Activated naive CD4-positive, alpha-beta T cell treated with anti-CD3 and anti-CD28 coated beads, Interleukin-2, amount 50 U/mL, for 72 hours (primary cell): ENCODE data around the gene PRKG1. TPM values are rescaled to one million over a fixed set of nuclear protein-coding genes. Genes with fewer than 3 reads are reported as not detected.

Source experiments
- ATAC-seq, 2 donors: fragments of 150-1000 bp; cut with Tn5 transposase; 2 replicates each; pipeline ENCODE4 v1.10.0; 2021; ENCODE audit warnings: mild to moderate bottlenecking in 2 of 2, moderate library complexity in 2 of 2
- DNase-seq, 2 donors: peaks; one replicate each; pipeline ENCODE4 v3.0.0; 2021 to 2022; ENCODE audit warnings: low spot score in 2 of 2
- H3K27ac Mint-ChIP-seq, 2 donors: one replicate each; pipeline ENCODE4 v1.8.0; 2022; ENCODE audit warnings: mild to moderate bottlenecking in 2 of 2, mixed read lengths in 2 of 2
- H3K36me3 Mint-ChIP-seq, 2 donors: one replicate each; pipeline ENCODE4 v1.8.0; 2022; ENCODE audit warnings: mixed read lengths in 2 of 2
- H3K9me3 Mint-ChIP-seq, 2 donors: one replicate each; pipeline ENCODE4 v1.8.0; 2022; ENCODE audit warnings: mixed read lengths in 2 of 2
- total RNA-seq, 2 donors: library from RNA; stranded (reverse); gene quantifications; one replicate each; pipeline ENCODE4 v1.2.3, GENCODE V29; 2022

PRKG1 gene
- total RNA-seq, 2 donors from 2014 or later: not detected

- H3K9me3 Mint-ChIP-seq: peaks cover 5 to 9% of the 10 kb centered on the region in 2 donors
- ATAC-seq (no peak), DNase-seq (no peak)
- no peak overlapping the region for H3K27ac Mint-ChIP-seq
- no peaks in the 10 kb centered on the region for H3K36me3 Mint-ChIP-seq
Measured at GRCh38 chr10:52283174-52283573, 1208.9 kb downstream of the PRKG1 start.

GRCh38 chr10:52284416-52285013 lies 1210.2 kb downstream of the PRKG1 start:
- Mint-ChIP-seq H3K36me3 (no peaks in the 10 kb centered on the region), H3K9me3 (peaks cover 5 to 9% of the 10 kb centered on the region in 2 donors), H3K27ac (no peak overlapping the region)
- no peak for ATAC-seq
- no peak for DNase-seq

DNA sequence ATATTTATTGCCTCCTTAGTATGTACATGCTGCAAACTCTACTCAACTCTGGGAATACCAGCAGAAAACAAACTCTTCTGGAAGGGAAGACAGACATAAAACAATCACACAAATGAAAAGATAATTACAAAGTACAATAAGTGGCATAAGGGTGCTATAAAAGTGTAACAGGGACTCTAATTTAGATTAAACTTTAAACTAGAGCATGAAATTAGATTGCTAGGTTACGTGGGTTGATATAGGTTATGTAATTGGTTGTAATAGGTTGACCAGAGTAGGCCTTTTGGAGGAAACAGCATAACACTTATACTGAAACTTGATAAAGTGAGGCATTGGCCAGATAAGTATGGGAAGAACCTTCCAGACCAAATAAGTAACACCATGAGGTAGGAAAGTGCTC lies 1213.6 kb downstream of the PRKG1 start:
- H3K36me3 Mint-ChIP-seq: no peaks in the 10 kb centered on the region
- peaks cover 3 to 6% of the 10 kb centered on the region in 2 donors for H3K9me3 Mint-ChIP-seq
- DNase-seq (no peak), ATAC-seq (no peak)
- no peak overlapping the region for H3K27ac Mint-ChIP-seq

- Mint-ChIP-seq H3K36me3 (no peaks in the 10 kb centered on the region), H3K27ac (no peak overlapping the region), H3K9me3 (peaks cover 0 to 10% of the 10 kb centered on the region in 2 donors)
- ATAC-seq (no peak), DNase-seq (no peak)
Measured at GRCh38 chr10:52297747-52298146, 1223.5 kb downstream of the PRKG1 start.

DNA sequence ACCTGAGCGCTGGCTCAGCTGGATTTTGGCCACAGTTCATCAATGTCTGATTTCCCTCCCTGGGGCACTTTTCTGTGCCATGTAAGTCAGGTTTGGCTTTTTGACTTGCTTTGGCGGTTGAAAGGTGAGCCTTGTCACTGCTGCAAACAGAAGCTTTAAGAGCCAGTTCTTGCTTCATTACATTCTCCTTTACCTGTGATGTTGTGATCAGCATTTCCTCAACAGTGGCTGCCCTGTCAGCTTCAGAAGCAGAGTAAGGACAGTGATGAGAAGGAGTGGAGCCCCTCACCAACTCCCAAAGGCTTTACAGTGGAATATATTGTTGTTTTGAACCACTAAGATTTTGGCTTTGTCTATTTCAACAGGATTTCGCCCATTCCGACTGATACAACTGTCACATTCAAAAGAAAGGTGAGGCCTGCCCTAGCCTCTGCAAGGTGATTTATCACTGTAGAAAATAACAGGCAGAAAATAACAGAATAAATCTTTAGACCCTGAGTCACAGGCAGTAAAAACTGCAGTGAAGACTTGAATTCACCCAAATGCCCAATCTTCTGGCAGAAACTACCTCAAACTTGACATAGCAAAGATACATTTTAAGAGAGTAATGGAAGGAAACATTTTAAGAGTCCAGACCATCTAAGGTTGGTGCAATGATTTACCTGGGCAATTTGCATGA lies 1226.5 kb downstream of the PRKG1 start:
- Mint-ChIP-seq H3K27ac (no peak overlapping the region), H3K36me3 (no peaks in the 10 kb centered on the region), H3K9me3 (peaks cover 0 to 10% of the 10 kb centered on the region in 2 donors)
- DNase-seq (no peak), ATAC-seq (no peak)

DNA sequence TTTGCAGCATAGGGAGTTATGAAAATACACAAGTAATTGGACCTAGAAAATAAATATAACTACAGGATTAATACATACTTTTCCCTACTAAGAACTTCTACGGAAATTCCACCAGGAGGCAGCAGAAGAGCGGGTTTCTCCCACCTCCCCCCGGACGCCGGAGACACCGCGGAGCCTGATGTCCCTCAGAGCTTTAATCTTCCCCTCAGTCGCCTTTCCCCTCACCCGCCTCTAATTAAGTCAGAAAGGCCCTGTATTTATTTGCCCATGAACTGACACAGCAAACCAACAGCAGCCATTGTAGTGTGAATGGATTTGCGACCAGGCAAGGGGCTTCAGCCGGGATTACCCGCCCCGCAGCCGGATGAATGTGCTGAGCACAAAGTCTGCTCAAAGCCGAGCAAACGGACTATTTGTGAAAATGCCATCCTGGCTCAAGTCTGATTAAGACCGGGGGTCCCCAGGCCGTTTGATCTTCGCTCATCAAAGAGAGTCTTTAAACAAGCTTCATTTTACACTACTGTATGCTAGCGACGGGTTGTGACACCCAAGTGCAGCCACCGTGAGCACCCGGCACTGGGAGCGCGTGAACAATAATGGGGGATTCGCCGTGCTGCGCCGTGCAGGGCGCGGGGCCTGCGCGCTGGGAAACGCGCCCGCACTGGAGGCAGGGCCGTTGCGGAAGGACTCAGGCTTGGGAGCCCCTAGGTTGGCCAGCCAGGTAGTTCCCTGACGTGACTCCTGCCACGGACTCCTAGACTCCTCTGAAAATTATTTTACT lies 1234.2 kb downstream of the PRKG1 start:
- DNase-seq (peak in 1 of 2 donors; percentile 6), ATAC-seq (peak in 1 of 2 donors; percentile 50)
- peaks cover 0 to 4% of the 10 kb centered on the region in 2 donors for H3K9me3 Mint-ChIP-seq
- peaks cover 7 to 10% of the 10 kb centered on the region in 2 donors for H3K36me3 Mint-ChIP-seq
- no peak overlapping the region for H3K27ac Mint-ChIP-seq

- no peak for DNase-seq
- Mint-ChIP-seq H3K36me3 (peaks cover 15 to 21% of the 10 kb centered on the region in 2 donors), H3K9me3 (peaks cover 4 to 5% of the 10 kb centered on the region in 2 donors), H3K27ac (no peak overlapping the region)
- ATAC-seq: no peak
Measured at GRCh38 chr10:52312942-52313255, 1238.6 kb downstream of the PRKG1 start.

DNA sequence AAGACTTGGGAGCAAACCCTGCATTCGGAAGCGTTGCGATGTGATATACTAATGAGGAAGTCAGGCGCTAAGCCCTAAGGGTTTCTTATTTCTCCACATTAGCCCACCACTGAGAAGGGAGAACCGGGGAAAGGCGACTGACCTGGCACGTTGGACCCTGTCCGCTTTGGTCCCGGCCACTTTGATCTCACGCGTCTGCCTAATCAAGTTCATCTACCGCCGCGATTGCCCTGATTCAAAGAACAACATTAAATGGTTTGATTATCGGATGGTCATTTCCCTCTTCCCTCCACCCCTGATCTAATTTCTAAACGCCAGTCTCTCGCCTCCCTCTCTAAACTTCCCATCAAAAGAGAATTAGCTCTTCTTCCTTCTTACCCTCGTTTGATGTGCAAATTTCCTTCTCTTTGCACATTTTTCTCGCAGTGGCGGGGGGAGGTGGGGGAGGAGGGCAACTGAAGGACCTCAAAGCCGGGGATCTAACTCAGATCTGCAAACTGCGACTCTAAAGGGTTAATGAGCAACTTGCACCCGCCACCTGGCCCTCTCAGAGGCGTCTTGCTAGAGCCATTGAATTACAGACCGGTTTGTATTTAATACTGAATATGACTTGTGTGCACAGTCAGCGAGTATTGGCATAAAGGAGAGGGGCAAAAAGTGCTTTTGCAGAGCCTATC lies 1239.1 kb downstream of the PRKG1 start:
- Mint-ChIP-seq H3K9me3 (peaks cover 4 to 5% of the 10 kb centered on the region in 2 donors), H3K27ac (no peak overlapping the region), H3K36me3 (peaks cover 15 to 21% of the 10 kb centered on the region in 2 donors)
- no peak for DNase-seq
- no peak for ATAC-seq

- peaks cover 4 to 5% of the 10 kb centered on the region in 2 donors for H3K9me3 Mint-ChIP-seq
- DNase-seq: peak in 1 of 2 donors; percentile 39
- ATAC-seq: peak in 1 of 2 donors; percentile 66
- H3K27ac Mint-ChIP-seq: no peak within 1 kb of the TSS
- peaks cover 15 to 21% of the 10 kb centered on the region in 2 donors for H3K36me3 Mint-ChIP-seq
Measured at GRCh38 chr10:52313933-52314821, 1239.9 kb downstream of the PRKG1 start, which contains the start of gene DKK1. DKK1 (plus strand) TSS chr10:52314281; CDS start chr10:52314435, 154 bp downstream.

DNA sequence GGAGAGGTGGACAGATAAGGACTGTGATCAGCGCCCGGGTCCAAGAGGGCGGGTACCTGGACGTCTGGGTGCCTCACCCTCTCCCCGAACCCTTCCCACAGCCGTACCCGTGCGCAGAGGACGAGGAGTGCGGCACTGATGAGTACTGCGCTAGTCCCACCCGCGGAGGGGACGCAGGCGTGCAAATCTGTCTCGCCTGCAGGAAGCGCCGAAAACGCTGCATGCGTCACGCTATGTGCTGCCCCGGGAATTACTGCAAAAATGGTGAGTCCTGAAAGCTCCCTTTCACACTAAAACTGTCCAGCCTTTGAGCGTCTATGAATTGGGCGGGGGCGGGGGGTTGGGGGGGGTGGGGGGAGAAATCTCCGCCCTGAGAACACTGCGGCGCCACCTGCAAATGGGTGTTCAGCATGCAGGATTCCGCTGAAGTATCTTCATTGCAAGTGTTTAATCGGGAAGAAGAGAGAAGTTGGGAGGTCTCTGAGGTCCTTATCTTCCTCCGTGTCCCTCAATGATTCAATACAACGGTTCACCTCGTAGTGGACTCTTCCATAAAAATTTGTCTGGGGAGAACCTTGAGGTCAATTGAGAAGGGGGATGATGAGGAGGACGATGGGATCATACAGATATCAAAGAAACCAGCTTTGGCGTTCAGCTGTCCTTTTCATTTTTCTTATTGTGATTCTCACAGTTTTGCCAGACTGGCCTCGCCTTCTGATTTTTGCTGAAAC lies 1240.7 kb downstream of the PRKG1 start:
- no peak for ATAC-seq
- no peak overlapping the region for H3K27ac Mint-ChIP-seq

DNA sequence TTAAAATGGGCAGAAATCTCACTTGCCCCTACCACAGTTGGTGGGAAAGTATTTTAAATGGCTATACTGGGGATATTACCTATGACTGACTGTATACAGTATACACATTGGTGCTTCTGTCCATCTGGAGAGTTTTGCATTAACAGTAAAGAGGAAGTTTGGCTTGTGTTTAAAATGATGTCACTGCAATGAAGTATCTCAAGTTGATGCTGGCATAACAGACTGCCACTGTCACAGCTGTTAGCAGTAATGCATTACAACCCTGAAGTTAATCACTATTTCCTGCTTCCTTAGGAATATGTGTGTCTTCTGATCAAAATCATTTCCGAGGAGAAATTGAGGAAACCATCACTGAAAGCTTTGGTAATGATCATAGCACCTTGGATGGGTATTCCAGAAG lies 1241.7 kb downstream of the PRKG1 start:
- ATAC-seq (no peak), DNase-seq (no peak)
- peaks cover 15 to 16% of the 10 kb centered on the region in 2 donors for H3K36me3 Mint-ChIP-seq
- H3K27ac Mint-ChIP-seq: no peak overlapping the region
- peaks cover 5 to 7% of the 10 kb centered on the region in 2 donors for H3K9me3 Mint-ChIP-seq

More for the DNA sequence above, 1240.7 kb downstream of the PRKG1 start:
- peaks cover 15 to 20% of the 10 kb centered on the region in 2 donors for H3K36me3 Mint-ChIP-seq
- no peak for DNase-seq
- H3K9me3 Mint-ChIP-seq: peaks cover 4 to 5% of the 10 kb centered on the region in 2 donors

- peaks cover 5 to 7% of the 10 kb centered on the region in 2 donors for H3K9me3 Mint-ChIP-seq
- DNase-seq (no peak), ATAC-seq (no peak)
- peaks cover 15 to 16% of the 10 kb centered on the region in 2 donors for H3K36me3 Mint-ChIP-seq
- H3K27ac Mint-ChIP-seq: no peak overlapping the region
Measured at GRCh38 chr10:52316500-52316899, 1242.2 kb downstream of the PRKG1 start.

DNA sequence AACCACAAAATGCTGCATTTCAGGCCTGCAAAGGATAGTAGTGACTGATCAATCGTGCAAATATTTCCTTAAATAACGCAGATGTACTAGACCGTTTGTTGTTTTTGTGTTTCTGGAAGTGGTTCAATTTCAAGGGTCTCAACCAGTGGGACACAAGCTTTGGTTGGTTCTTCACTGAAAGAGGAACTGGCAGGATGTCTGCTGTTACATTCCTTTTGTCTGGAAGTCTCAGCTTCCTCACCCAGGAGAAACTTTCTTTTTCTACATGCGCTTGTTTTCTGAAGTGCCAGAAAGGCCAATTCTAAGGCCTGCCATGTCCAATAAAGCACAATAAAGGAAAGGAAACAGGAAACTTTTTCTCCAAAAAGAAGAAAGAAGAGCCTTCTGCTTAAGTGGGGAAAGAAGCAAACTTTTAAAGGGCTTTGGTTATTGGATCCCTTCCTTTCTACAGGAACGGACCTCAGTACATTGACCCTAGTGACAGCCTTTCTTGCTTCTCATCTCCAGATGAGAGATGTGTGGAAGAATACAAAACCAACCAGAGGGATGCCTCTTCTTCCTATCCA lies 1243.9 kb downstream of the PRKG1 start:
- no peak overlapping the region for H3K27ac Mint-ChIP-seq
- peaks cover 11 to 13% of the 10 kb centered on the region in 2 donors for H3K36me3 Mint-ChIP-seq
- DNase-seq (no peak), ATAC-seq (no peak)
- peaks cover 6 to 7% of the 10 kb centered on the region in 2 donors for H3K9me3 Mint-ChIP-seq

GRCh38 chr10:52318822-52319464 lies 1244.7 kb downstream of the PRKG1 start:
- ATAC-seq (no peak), DNase-seq (no peak)
- H3K36me3 Mint-ChIP-seq: peaks cover 6 to 7% of the 10 kb centered on the region in 2 donors
- H3K27ac Mint-ChIP-seq: no peak overlapping the region
- peaks cover 7 to 9% of the 10 kb centered on the region in 2 donors for H3K9me3 Mint-ChIP-seq
